HCT116 (cell line): Measurements from ENCODE around the gene SNW1. TPM values are rescaled to one million over a fixed set of nuclear protein-coding genes. Genes with fewer than 3 reads are reported as not detected.

Source experiments
- ATAC-seq: fragments of 200-7000 bp; cut with Tn5 transposase; 2 replicates; pipeline ENCODE4 v1.9.1; 2020; ENCODE audit warnings: mild to moderate bottlenecking, moderate library complexity
- BruUV-seq: library from RNA; stranded (reverse); fragments of 400-500 nt; replicated peaks from 2 replicates; lab custom pipeline; 2021; lab: Mats Ljungman, UMichigan
- CTCF ChIA-PET: fragments of 300-600 bp; sonication (Branson Sonifier 250); formaldehyde crosslinking; loops from one replicate; lab custom pipeline; 2021; ENCODE audit warnings: antibody characterized with exemption; lab: Charles Lee
- POLR2A ChIA-PET: fragments of 300-600, 350-600 bp; sonication (Branson Sonifier 250); formaldehyde crosslinking; loops from one replicate; lab custom pipeline; 2021; ENCODE audit warnings: antibody characterized with exemption; lab: Charles Lee
- RAD21 ChIA-PET, 2 experiments: fragments of 300-600 bp; sonication (Branson Sonifier 250); formaldehyde crosslinking; loops; one replicate each; lab custom pipeline; 2023; ENCODE audit warnings: low total read pairs in 2 of 2; ENCODE audit not compliant: uncharacterized antibody in 2 of 2, unreplicated experiment in 2 of 2, low non-redundant PET in 1 of 2; lab: Charles Lee
- DNase-seq: peaks from one replicate; pipeline ENCODE4 v3.0.0-alpha.2; 2010; ENCODE audit warnings: low read depth, low spot score
- H2AFZ ChIP-seq: fragments of 200-600 bp; shearing (Covaris generic), sonication (generic); 2 replicates; pipeline ENCODE4 v1.6.1; 2017; ENCODE audit warnings: low read depth, mixed run types, mixed read lengths, antibody characterized with exemption, low read length; ENCODE audit not compliant: poor library complexity, severe bottlenecking
- H3K27ac ChIP-seq: 2 replicates; pipeline ENCODE4 v1.5.1; 2012; ENCODE audit warnings: low read depth, low read length
- H3K27me3 ChIP-seq: fragments of 200-600 bp; sonication (generic); 2 replicates; pipeline ENCODE4 v1.6.1; 2016; ENCODE audit warnings: mixed run types, low read length, mixed read lengths; ENCODE audit not compliant: insufficient read depth
- H3K36me3 ChIP-seq, 2 experiments: fragments of 200-500 bp in 1 of 2; fragments of 200-600 bp in 1 of 2; sonication (Bioruptor generic) in 1 of 2; sonication (generic) in 1 of 2; 2 replicates each; pipeline versions ENCODE4 v1.5.1 to v1.6.1; 2014 to 2016; ENCODE audit warnings: low read length in 2 of 2, inconsistent platforms in 1 of 2, mixed read lengths in 1 of 2, mixed run types in 1 of 2; ENCODE audit not compliant: insufficient read depth in 2 of 2, control insufficient read depth in 1 of 2
- H3K4me1 ChIP-seq, 2 experiments: fragments of 200-600 bp in 1 of 2; sonication (generic) in 1 of 2; 2 replicates each; pipeline versions ENCODE4 v1.5.1 to v1.6.1; 2012 to 2017; ENCODE audit warnings: low read length in 2 of 2, inconsistent platforms in 1 of 2, mild to moderate bottlenecking in 1 of 2, mixed read lengths in 1 of 2, mixed run types in 1 of 2, moderate library complexity in 1 of 2; ENCODE audit not compliant: insufficient read depth in 2 of 2, control insufficient read depth in 1 of 2
- H3K4me2 ChIP-seq: fragments of 200-600 bp; sonication (generic); 2 replicates; pipeline ENCODE4 v1.6.1; 2017; ENCODE audit warnings: mixed run types, low read length, mixed read lengths
- H3K4me3 ChIP-seq, 2 experiments: fragments of 200-600 bp in 1 of 2; sonication (generic) in 1 of 2; replicated peaks in 1 of 2; 2 replicates each; pipeline ENCODE4 v1.5.1; 2011 to 2016; ENCODE audit warnings: low read length in 2 of 2, control low read depth in 1 of 2, low read depth in 1 of 2, mild to moderate bottlenecking in 1 of 2, mixed read lengths in 1 of 2, mixed run types in 1 of 2
- H3K79me2 ChIP-seq: fragments of 200-600 bp; sonication (generic); 2 replicates; pipeline ENCODE4 v1.6.1; 2017; ENCODE audit warnings: mild to moderate bottlenecking, mixed run types, low read length, moderate library complexity, mixed read lengths; ENCODE audit not compliant: insufficient read depth
- H3K9ac ChIP-seq: fragments of 200-600 bp; sonication (generic); 2 replicates; pipeline ENCODE4 v1.6.1; 2016; ENCODE audit warnings: low read length, mixed read lengths
- H3K9me2 ChIP-seq: fragments of 200-600 bp; sonication (generic), shearing (Covaris generic); 2 replicates; pipeline ENCODE4 v1.6.1; 2017; ENCODE audit warnings: mixed run types, mild to moderate bottlenecking, moderate library complexity; ENCODE audit not compliant: insufficient read depth
- H3K9me3 ChIP-seq, 2 experiments: fragments of 200-500 bp in 1 of 2; fragments of 200-600 bp in 1 of 2; sonication (Bioruptor generic) in 1 of 2; sonication (generic) in 1 of 2; 2 replicates each; pipeline ENCODE4 v1.6.1; 2014 to 2017; ENCODE audit warnings: low read length in 2 of 2, mixed read lengths in 2 of 2, inconsistent platforms in 1 of 2, low read depth in 1 of 2, mild to moderate bottlenecking in 1 of 2, mixed run types in 1 of 2, moderate library complexity in 1 of 2; ENCODE audit not compliant: control insufficient read depth in 1 of 2, insufficient read depth in 1 of 2
- H4K20me1 ChIP-seq: fragments of 200-600 bp; sonication (generic), shearing (Covaris generic); 2 replicates; pipeline ENCODE4 v1.6.1; 2017; ENCODE audit warnings: mixed run types, mild to moderate bottlenecking, moderate library complexity; ENCODE audit not compliant: insufficient read depth
- CBX3 ChIP-seq: IDR thresholded peaks from 2 replicates; pipeline ENCODE4 v1.6.1; 2012; ENCODE audit warnings: low read depth
- CEBPB ChIP-seq: IDR thresholded peaks from 2 replicates; pipeline ENCODE4 v1.6.1; 2012; ENCODE audit warnings: low read depth
- ELF1 ChIP-seq: IDR thresholded peaks from 2 replicates; pipeline ENCODE4 v1.6.1; 2012; ENCODE audit warnings: low read depth, borderline replicate concordance
- EZH2 ChIP-seq: fragments of 200-600 bp; sonication (generic); IDR thresholded peaks from 2 replicates; pipeline ENCODE4 v1.6.1; 2017; ENCODE audit warnings: antibody characterized with exemption, mixed run types
- EZH2phosphoT487 ChIP-seq: fragments of 200-600 bp; IDR thresholded peaks from 2 replicates; pipeline ENCODE4 v1.6.1; 2018; ENCODE audit warnings: antibody characterized with exemption, borderline replicate concordance
- FOSL1 ChIP-seq: IDR thresholded peaks from 2 replicates; pipeline ENCODE4 v1.6.1; 2012; ENCODE audit warnings: low read depth
- JUND ChIP-seq: IDR thresholded peaks from 2 replicates; pipeline ENCODE4 v1.6.1; 2012
- MAX ChIP-seq: IDR thresholded peaks from 2 replicates; pipeline ENCODE4 v1.6.1; 2012
- POLR2A ChIP-seq: IDR thresholded peaks from 2 replicates; pipeline ENCODE4 v1.7.0; 2011; ENCODE audit warnings: borderline replicate concordance; ENCODE audit not compliant: insufficient read depth, insufficient read length; ENCODE audit errors: extremely low read depth
- POLR2AphosphoS5 ChIP-seq: IDR thresholded peaks from 2 replicates; pipeline ENCODE4 v1.6.1; 2011; ENCODE audit warnings: mild to moderate bottlenecking, low read depth, low read length, moderate library complexity
- RAD21 ChIP-seq: IDR thresholded peaks from 2 replicates; pipeline ENCODE4 v1.6.1; 2012; ENCODE audit warnings: low read depth, mild to moderate bottlenecking
- REST ChIP-seq: IDR thresholded peaks from 2 replicates; pipeline ENCODE4 v1.6.1; 2012; ENCODE audit warnings: low read depth
- SIN3A ChIP-seq: IDR thresholded peaks from 2 replicates; pipeline ENCODE4 v1.6.1; 2012; ENCODE audit warnings: low read depth
- SP1 ChIP-seq: IDR thresholded peaks from 2 replicates; pipeline ENCODE4 v1.6.1; 2012; ENCODE audit warnings: low read depth
- SRF ChIP-seq: IDR thresholded peaks from 2 replicates; pipeline ENCODE4 v1.6.1; 2012; ENCODE audit warnings: low read depth
- TCF7L2 ChIP-seq: IDR thresholded peaks from 2 replicates; pipeline ENCODE4 v1.7.0; 2011; ENCODE audit warnings: borderline replicate concordance, inconsistent platforms; ENCODE audit not compliant: insufficient read depth, insufficient read length; ENCODE audit errors: extremely low read depth
- YY1 ChIP-seq: IDR thresholded peaks from 2 replicates; pipeline ENCODE4 v1.6.1; 2011; ENCODE audit warnings: low read length, low read depth, moderate library complexity, mild to moderate bottlenecking; ENCODE audit not compliant: insufficient replicate concordance; ENCODE audit errors: extremely low read depth
- intact Hi-C: fragments of 100-400 bp; cut with micrococcal nuclease; formaldehyde crosslinking; loops from 2 replicates; pipeline ENCODE4 v1.10.0; 2022
- total RNA-seq: library from RNA; stranded (reverse); gene quantifications from one replicate; pipeline ENCODE4 v1.2.1, GENCODE V29; 2021; ENCODE audit not compliant: unreplicated experiment
- TF ChIP-seq, protein P1 (sequence below): IDR thresholded peaks from 2 replicates; pipeline ENCODE4 v1.6.1; 2011; ENCODE audit warnings: mild to moderate bottlenecking, low read length, moderate library complexity; ENCODE audit not compliant: insufficient replicate concordance; ENCODE audit errors: extremely low read depth
- TF ChIP-seq, protein P2 (sequence below), 3 experiments: fragments of 200-600 bp in 1 of 3; sonication (generic) in 1 of 3; IDR thresholded peaks in 2 of 3; conservative IDR thresholded peaks in 1 of 3; 2 replicates each; pipeline ENCODE4 v1.5.1; 2012 to 2017; ENCODE audit warnings: low read depth in 2 of 3, low read length in 2 of 3, antibody characterized with exemption in 1 of 3, borderline replicate concordance in 1 of 3, control low read depth in 1 of 3, mild to moderate bottlenecking in 1 of 3, mixed read lengths in 1 of 3, mixed run types in 1 of 3, moderate library complexity in 1 of 3; ENCODE audit not compliant: insufficient read depth in 1 of 3
- TF ChIP-seq, protein P3 (sequence below): IDR thresholded peaks from 2 replicates; pipeline ENCODE4 v1.6.1; 2012

Gene SNW1
- total RNA-seq, 1 experiment from 2014 or later = 102 TPM

DNA sequence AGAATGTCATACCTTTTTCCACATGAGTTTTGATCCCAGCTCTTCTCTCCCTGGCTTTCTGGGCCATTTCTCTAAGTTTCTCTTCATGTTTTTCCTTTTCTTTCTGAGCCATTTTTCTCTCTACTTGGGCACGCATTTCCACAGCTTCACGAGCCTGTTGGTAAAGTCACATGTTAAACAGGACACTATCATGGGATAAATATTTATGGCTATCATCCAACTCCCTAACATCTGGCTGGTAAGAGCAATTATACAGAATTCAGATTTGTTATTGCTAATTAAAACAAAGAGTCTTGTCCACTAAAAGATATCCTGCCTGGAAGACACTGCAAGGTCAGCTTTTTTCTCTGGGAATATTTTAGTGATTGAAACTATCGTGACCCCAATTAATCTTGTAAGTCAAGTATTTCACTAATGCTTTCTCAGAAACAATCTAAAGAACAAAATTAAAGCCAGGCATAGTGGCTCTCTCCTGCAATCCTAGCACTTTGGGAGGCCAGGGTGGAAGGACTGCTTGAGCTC lies 29.9 kb downstream of the SNW1 start:
- ATAC-seq = no peak
- TF ChIP-seq REST = no peak
- no peak for TF ChIP-seq EZH2
- no peak for TF ChIP-seq CEBPB
- TF ChIP-seq, protein P1, sequence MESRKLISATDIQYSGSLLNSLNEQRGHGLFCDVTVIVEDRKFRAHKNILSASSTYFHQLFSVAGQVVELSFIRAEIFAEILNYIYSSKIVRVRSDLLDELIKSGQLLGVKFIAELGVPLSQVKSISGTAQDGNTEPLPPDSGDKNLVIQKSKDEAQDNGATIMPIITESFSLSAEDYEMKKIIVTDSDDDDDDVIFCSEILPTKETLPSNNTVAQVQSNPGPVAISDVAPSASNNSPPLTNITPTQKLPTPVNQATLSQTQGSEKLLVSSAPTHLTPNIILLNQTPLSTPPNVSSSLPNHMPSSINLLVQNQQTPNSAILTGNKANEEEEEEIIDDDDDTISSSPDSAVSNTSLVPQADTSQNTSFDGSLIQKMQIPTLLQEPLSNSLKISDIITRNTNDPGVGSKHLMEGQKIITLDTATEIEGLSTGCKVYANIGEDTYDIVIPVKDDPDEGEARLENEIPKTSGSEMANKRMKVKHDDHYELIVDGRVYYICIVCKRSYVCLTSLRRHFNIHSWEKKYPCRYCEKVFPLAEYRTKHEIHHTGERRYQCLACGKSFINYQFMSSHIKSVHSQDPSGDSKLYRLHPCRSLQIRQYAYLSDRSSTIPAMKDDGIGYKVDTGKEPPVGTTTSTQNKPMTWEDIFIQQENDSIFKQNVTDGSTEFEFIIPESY = no peak
- TF ChIP-seq POLR2AphosphoS5 = no peak
- no peak for TF ChIP-seq CBX3
- TF ChIP-seq, protein P2, sequence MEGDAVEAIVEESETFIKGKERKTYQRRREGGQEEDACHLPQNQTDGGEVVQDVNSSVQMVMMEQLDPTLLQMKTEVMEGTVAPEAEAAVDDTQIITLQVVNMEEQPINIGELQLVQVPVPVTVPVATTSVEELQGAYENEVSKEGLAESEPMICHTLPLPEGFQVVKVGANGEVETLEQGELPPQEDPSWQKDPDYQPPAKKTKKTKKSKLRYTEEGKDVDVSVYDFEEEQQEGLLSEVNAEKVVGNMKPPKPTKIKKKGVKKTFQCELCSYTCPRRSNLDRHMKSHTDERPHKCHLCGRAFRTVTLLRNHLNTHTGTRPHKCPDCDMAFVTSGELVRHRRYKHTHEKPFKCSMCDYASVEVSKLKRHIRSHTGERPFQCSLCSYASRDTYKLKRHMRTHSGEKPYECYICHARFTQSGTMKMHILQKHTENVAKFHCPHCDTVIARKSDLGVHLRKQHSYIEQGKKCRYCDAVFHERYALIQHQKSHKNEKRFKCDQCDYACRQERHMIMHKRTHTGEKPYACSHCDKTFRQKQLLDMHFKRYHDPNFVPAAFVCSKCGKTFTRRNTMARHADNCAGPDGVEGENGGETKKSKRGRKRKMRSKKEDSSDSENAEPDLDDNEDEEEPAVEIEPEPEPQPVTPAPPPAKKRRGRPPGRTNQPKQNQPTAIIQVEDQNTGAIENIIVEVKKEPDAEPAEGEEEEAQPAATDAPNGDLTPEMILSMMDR (IDR thresholded peaks at IDR 0.05 in 2 of 3, conservative IDR thresholded peaks at IDR 0.05 in 1 of 3; ENCODE audit: borderline replicate concordance in 1 of 3, insufficient read depth in 1 of 3, low read depth in 2 of 3, low read length in 2 of 3) = no peak
- TF ChIP-seq SIN3A = no peak
- no peak for TF ChIP-seq RAD21
- no peak for TF ChIP-seq FOSL1
- TF ChIP-seq EZH2phosphoT487 = no peak
- TF ChIP-seq POLR2A = no peak
- no peak for TF ChIP-seq SRF
- TF ChIP-seq TCF7L2 = no peak
- TF ChIP-seq, protein P3, sequence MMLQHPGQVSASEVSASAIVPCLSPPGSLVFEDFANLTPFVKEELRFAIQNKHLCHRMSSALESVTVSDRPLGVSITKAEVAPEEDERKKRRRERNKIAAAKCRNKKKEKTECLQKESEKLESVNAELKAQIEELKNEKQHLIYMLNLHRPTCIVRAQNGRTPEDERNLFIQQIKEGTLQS = no peak
- TF ChIP-seq ELF1 = no peak
- TF ChIP-seq YY1 = no peak
- no peak for TF ChIP-seq MAX
- no peak for TF ChIP-seq JUND
- TF ChIP-seq SP1 = no peak

More for the DNA sequence above, 29.9 kb downstream of the SNW1 start:
- H4K20me1 ChIP-seq = peaks cover 4% of the 10 kb centered on the region; the same call in 1 of the 2 replicates
- POLR2A ChIA-PET = no interaction called here
- no peaks in the 10 kb centered on the region for H3K4me1 ChIP-seq
- H3K9ac ChIP-seq = no peak overlapping the region
- H3K36me3 ChIP-seq = peaks cover 70 to 76% of the 10 kb centered on the region in 2 experiments
- H3K4me3 ChIP-seq = no peak overlapping the region
- H3K79me2 ChIP-seq = peaks cover 33% of the 10 kb centered on the region; the same call in 1 of the 2 replicates
- H3K9me3 ChIP-seq = no peaks in the 10 kb centered on the region
- BruUV-seq = no TSS peak
- H3K27ac ChIP-seq = no peak overlapping the region
- H3K4me2 ChIP-seq = no peak overlapping the region
- H3K27me3 ChIP-seq = no peaks in the 10 kb centered on the region
- no peak for DNase-seq
- intact Hi-C loops = no loop called here
- no peaks in the 10 kb centered on the region for H3K9me2 ChIP-seq
- CTCF ChIA-PET = no interaction called here
- no peak overlapping the region for H2AFZ ChIP-seq
- RAD21 ChIA-PET = no interaction called here
